ELF-1 (cell line): ENCODE measurements around the gene UNC5C.

Experiments used
- DNase-seq: peaks from one replicate; pipeline ENCODE4 v3.0.0-alpha.2; 2016; ENCODE audit warnings: low read depth, low spot score

The UNC5C gene

GRCh38 chr4:95522682-95523530, 25.9 kb downstream of the UNC5C start:
- no peak for DNase-seq

- no peak for DNase-seq
Observed at GRCh38 chr4:95517576-95518345, 31.0 kb downstream of the UNC5C start.

GRCh38 chr4:95516528-95517017, 32.2 kb downstream of the UNC5C start:
- DNase-seq = no peak

GRCh38 chr4:95515589-95515988, 33.2 kb downstream of the UNC5C start:
- DNase-seq = no peak

- DNase-seq = no peak
Observed at GRCh38 chr4:95513022-95513421, 35.8 kb downstream of the UNC5C start.

GRCh38 chr4:95511477-95511876, 37.3 kb downstream of the UNC5C start:
- no peak for DNase-seq

GRCh38 chr4:95510877-95511276, 37.9 kb downstream of the UNC5C start:
- no peak for DNase-seq

GRCh38 chr4:95510145-95510544, 38.6 kb downstream of the UNC5C start:
- DNase-seq = no peak

- DNase-seq = no peak
Observed at GRCh38 chr4:95508421-95508820, 40.4 kb downstream of the UNC5C start.

GRCh38 chr4:95507561-95507960, 41.2 kb downstream of the UNC5C start:
- no peak for DNase-seq

- no peak for DNase-seq
Observed at GRCh38 chr4:95507147-95507546, 41.6 kb downstream of the UNC5C start.

- DNase-seq = no peak
Observed at GRCh38 chr4:95506264-95506663, 42.5 kb downstream of the UNC5C start.

GRCh38 chr4:95505799-95506198, 43.0 kb downstream of the UNC5C start:
- no peak for DNase-seq

- DNase-seq = no peak
Observed at GRCh38 chr4:95505151-95505550, 43.6 kb downstream of the UNC5C start.

GRCh38 chr4:95504501-95504900, 44.3 kb downstream of the UNC5C start:
- no peak for DNase-seq

- no peak for DNase-seq
Observed at GRCh38 chr4:95500361-95500760, 48.4 kb downstream of the UNC5C start.

GRCh38 chr4:95499291-95499696, 49.5 kb downstream of the UNC5C start:
- peak; percentile 8 for DNase-seq

GRCh38 chr4:95494186-95494585, 54.6 kb downstream of the UNC5C start:
- DNase-seq = no peak

GRCh38 chr4:95478679-95479078, 70.1 kb downstream of the UNC5C start:
- DNase-seq = peak; percentile 4

- no peak for DNase-seq
Observed at GRCh38 chr4:95476121-95476520, 72.7 kb downstream of the UNC5C start.

- DNase-seq = no peak
Observed at GRCh38 chr4:95472534-95472933, 76.2 kb downstream of the UNC5C start.

GRCh38 chr4:95470622-95471021, 78.2 kb downstream of the UNC5C start:
- no peak for DNase-seq

- no peak for DNase-seq
Observed at GRCh38 chr4:95469617-95470016, 79.2 kb downstream of the UNC5C start.
